ENCODE data around the gene MGAT3.
"Not testable (repeated sequence)": the region's sequence is repeated elsewhere in the genome, so short reads cannot be mapped to it uniquely, and the experiment has no call there.

Gene MGAT3

GRCh38 chr22:39456522-39457197, at the start of gene MGAT3:
MGAT3 (plus strand) TSS chr22:39457012; CDS start chr22:39487348, 30,336 bp downstream.
- no peak for DNase-seq

GRCh38 chr22:39408173-39408572, 48.6 kb upstream of the MGAT3 start:
- no peak for DNase-seq

GRCh38 chr22:39408807-39409206, 48.0 kb upstream of the MGAT3 start:
- DNase-seq = no peak

GRCh38 chr22:39409516-39410029, 47.2 kb upstream of the MGAT3 start:
- no peak for DNase-seq

- no peak for DNase-seq
Observed at GRCh38 chr22:39410264-39410663, 46.5 kb upstream of the MGAT3 start.

- DNase-seq = not testable (repeated sequence)
Observed at GRCh38 chr22:39411828-39412365, 44.9 kb upstream of the MGAT3 start.

- DNase-seq = not testable (repeated sequence)
Observed at GRCh38 chr22:39413204-39413603, 43.6 kb upstream of the MGAT3 start.

- no peak for DNase-seq
Observed at GRCh38 chr22:39414377-39414776, 42.4 kb upstream of the MGAT3 start.

GRCh38 chr22:39414886-39415285, 41.9 kb upstream of the MGAT3 start:
- no peak for DNase-seq

GRCh38 chr22:39415506-39415905, 41.3 kb upstream of the MGAT3 start:
- no peak for DNase-seq

- no peak for DNase-seq
Observed at GRCh38 chr22:39416319-39416718, 40.5 kb upstream of the MGAT3 start.

- no peak for DNase-seq
Observed at GRCh38 chr22:39417641-39418040, 39.2 kb upstream of the MGAT3 start.

- DNase-seq = no peak
Observed at GRCh38 chr22:39418696-39419095, 38.1 kb upstream of the MGAT3 start.

- DNase-seq = no peak
Observed at GRCh38 chr22:39419096-39419495, 37.7 kb upstream of the MGAT3 start.

GRCh38 chr22:39419911-39420310, 36.9 kb upstream of the MGAT3 start:
- no peak for DNase-seq

GRCh38 chr22:39421691-39422090, 35.1 kb upstream of the MGAT3 start:
- no peak for DNase-seq

- DNase-seq = no peak
Observed at GRCh38 chr22:39422101-39422500, 34.7 kb upstream of the MGAT3 start.

- DNase-seq = no peak
Observed at GRCh38 chr22:39422721-39423120, 34.1 kb upstream of the MGAT3 start.

- DNase-seq = no peak
Observed at GRCh38 chr22:39423976-39424375, 32.8 kb upstream of the MGAT3 start.

- DNase-seq = no peak
Observed at GRCh38 chr22:39426380-39427043, 30.3 kb upstream of the MGAT3 start.

- no peak for DNase-seq
Observed at GRCh38 chr22:39427751-39428596, 28.8 kb upstream of the MGAT3 start.

GRCh38 chr22:39428597-39429071, 28.2 kb upstream of the MGAT3 start:
- no peak for DNase-seq

- no peak for DNase-seq
Observed at GRCh38 chr22:39429186-39429585, 27.6 kb upstream of the MGAT3 start.

Data from amniotic stem cell (primary cell).